Activated CD4-positive, alpha-beta memory T cell treated with anti-CD3 and anti-CD28 coated beads for 36 hours (primary cell): ENCODE data around the gene OCIAD1. TPM values are rescaled to one million over a fixed set of nuclear protein-coding genes. Genes with fewer than 3 reads are reported as not detected.

Experiments
- CTCF ChIA-PET: fragments of 350-600 bp; sonication (Branson Sonifier 250); formaldehyde crosslinking; loops from one replicate; lab custom pipeline; 2021; ENCODE audit warnings: antibody characterized with exemption, inconsistent platforms; lab: Charles Lee
- POLR2A ChIA-PET: fragments of 350-600 bp; sonication (Branson Sonifier 250); formaldehyde crosslinking; loops from one replicate; lab custom pipeline; 2021; ENCODE audit warnings: antibody characterized with exemption; lab: Charles Lee
- DNase-seq: peaks from one replicate; pipeline ENCODE4 v3.0.0-alpha.2; 2020
- H3K27ac Mint-ChIP-seq: one replicate; pipeline ENCODE4 v1.8.0; 2021; ENCODE audit warnings: mixed read lengths
- H3K27me3 Mint-ChIP-seq: one replicate; pipeline ENCODE4 v1.8.0; 2021; ENCODE audit warnings: mixed read lengths
- H3K36me3 Mint-ChIP-seq: one replicate; pipeline ENCODE4 v1.8.0; 2021; ENCODE audit warnings: mixed read lengths
- H3K4me1 Mint-ChIP-seq: one replicate; pipeline ENCODE4 v1.8.0; 2021; ENCODE audit warnings: low read depth, mixed read lengths
- H3K4me3 Mint-ChIP-seq: one replicate; pipeline ENCODE4 v1.8.0; 2021; ENCODE audit warnings: mild to moderate bottlenecking, mixed read lengths
- H3K9me3 Mint-ChIP-seq: one replicate; pipeline ENCODE4 v1.8.0; 2021; ENCODE audit warnings: mixed read lengths
- intact Hi-C: fragments of 100-400 bp; cut with micrococcal nuclease; formaldehyde crosslinking; loops from one replicate; pipeline ENCODE4 v1.15.1; 2023
- total RNA-seq, 2 experiments: library from RNA; stranded (reverse); gene quantifications; one replicate each; pipeline ENCODE4 v1.2.3, GENCODE V29; 2021

The OCIAD1 gene
- total RNA-seq, 2 experiments from 2014 or later: 100 to 107 TPM

DNA sequence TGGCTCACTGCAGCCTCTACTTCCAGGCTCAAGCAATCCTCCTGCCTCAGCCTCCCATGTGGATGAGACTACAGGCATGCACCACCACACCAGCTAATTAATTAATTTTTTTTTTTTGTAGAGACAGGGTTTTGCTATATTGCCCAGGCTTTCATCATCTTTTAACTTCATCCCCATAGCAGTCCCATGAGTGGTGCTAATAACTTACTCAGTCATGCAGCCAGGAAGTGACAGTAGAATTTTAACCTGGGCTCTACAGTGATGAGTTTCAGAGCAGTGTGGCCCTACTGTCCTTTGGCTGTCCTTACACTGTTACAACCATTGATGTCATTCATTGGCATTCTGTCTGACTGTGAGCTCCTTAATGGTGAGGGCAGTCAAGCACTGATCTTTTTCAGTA is 79.6 kb downstream of the OCIAD1 start:
- intact Hi-C loops: no loop called here
- H3K27me3 Mint-ChIP-seq: no peaks in the 10 kb centered on the region
- no peaks in the 10 kb centered on the region for H3K9me3 Mint-ChIP-seq
- no peak for DNase-seq
- no peak overlapping the region for H3K4me3 Mint-ChIP-seq
- H3K27ac Mint-ChIP-seq: no peak overlapping the region
- ChIA-PET CTCF (interaction anchor here (1.2 kb wide), 1 partner anchor 332 kb away, joined by 3 read pairs; no protein-coding TSS in a partner anchor), POLR2A (no interaction called here)
- peaks cover 32% of the 10 kb centered on the region for H3K4me1 Mint-ChIP-seq
- no peaks in the 10 kb centered on the region for H3K36me3 Mint-ChIP-seq

Other genes starting within 250 kb of the OCIAD1 start
- 10 to 100 TPM; 59.1 to 67.3 TPM for gene FRYL, start 50.8 kb upstream of the OCIAD1 start, total RNA-seq
- gene OCIAD2, start 75.7 kb downstream of the OCIAD1 start, total RNA-seq: 10 to 100 TPM; 54.2 to 71.6 TPM
- not detected for gene CWH43, start 155.2 kb downstream of the OCIAD1 start, total RNA-seq